H9 (cell line): ENCODE measurements around the gene CD180. TPM values are rescaled to one million over a fixed set of nuclear protein-coding genes. Genes with fewer than 3 reads are reported as not detected.

ENCODE experiments used
- DNase-seq: peaks from one replicate; pipeline ENCODE4 v3.0.0-alpha.2; 2017
- H2AFZ ChIP-seq: one replicate; pipeline ENCODE4 v1.6.1; 2013; ENCODE audit warnings: mild to moderate bottlenecking, low read length, control low read depth, moderate library complexity
- H2AK5ac ChIP-seq: 2 replicates; pipeline ENCODE4 v1.6.1; 2013; ENCODE audit warnings: low read length, control low read depth, mixed read lengths; ENCODE audit not compliant: insufficient read length
- H2BK120ac ChIP-seq: one replicate; pipeline ENCODE4 v1.6.1; 2013; ENCODE audit warnings: low read depth, mild to moderate bottlenecking, low read length, control low read depth, inconsistent platforms; ENCODE audit not compliant: poor library complexity, severe bottlenecking
- H2BK12ac ChIP-seq: 2 replicates; pipeline ENCODE4 v1.6.1; 2013; ENCODE audit warnings: low read length, control low read depth, mixed read lengths, low read depth; ENCODE audit not compliant: insufficient read length
- H2BK15ac ChIP-seq: 2 replicates; pipeline ENCODE4 v1.6.1; 2013; ENCODE audit warnings: low read depth, low read length, control low read depth
- H2BK20ac ChIP-seq: one replicate; pipeline ENCODE4 v1.6.1; 2013; ENCODE audit warnings: low read depth, mild to moderate bottlenecking, low read length, control low read depth, inconsistent platforms; ENCODE audit not compliant: poor library complexity, severe bottlenecking
- H2BK5ac ChIP-seq: 2 replicates; pipeline ENCODE4 v1.6.1; 2013; ENCODE audit warnings: low read length, control low read depth, mixed read lengths; ENCODE audit not compliant: insufficient read length
- H3K14ac ChIP-seq: 2 replicates; pipeline ENCODE4 v1.6.1; 2013; ENCODE audit warnings: low read length, control low read depth; ENCODE audit not compliant: insufficient read depth
- H3K18ac ChIP-seq: 2 replicates; pipeline ENCODE4 v1.6.1; 2013; ENCODE audit warnings: low read depth, mild to moderate bottlenecking, mixed read lengths, low read length, control low read depth; ENCODE audit not compliant: insufficient read length
- H3K23ac ChIP-seq: 2 replicates; pipeline ENCODE4 v1.6.1; 2013; ENCODE audit warnings: low read length, control low read depth, mixed read lengths, low read depth; ENCODE audit not compliant: insufficient read length
- H3K23me2 ChIP-seq: 2 replicates; pipeline ENCODE4 v1.6.1; 2013; ENCODE audit warnings: low read depth, mild to moderate bottlenecking, mixed read lengths, low read length, control low read depth; ENCODE audit not compliant: insufficient read length, poor library complexity, severe bottlenecking
- H3K27ac ChIP-seq: 2 replicates; pipeline ENCODE4 v1.5.1; 2013; ENCODE audit warnings: low read length, control low read depth, mixed read lengths, low read depth; ENCODE audit not compliant: insufficient read length
- H3K27me3 ChIP-seq: 2 replicates; pipeline ENCODE4 v1.6.1; 2013; ENCODE audit warnings: low read length, control low read depth, inconsistent platforms; ENCODE audit not compliant: insufficient read depth
- H3K4ac ChIP-seq: 2 replicates; pipeline ENCODE4 v1.6.1; 2013; ENCODE audit warnings: low read depth, mild to moderate bottlenecking, control low read depth, inconsistent platforms, low read length, moderate library complexity
- H3K4me1 ChIP-seq: 2 replicates; pipeline ENCODE4 v1.6.1; 2013; ENCODE audit warnings: low read length, control low read depth, inconsistent platforms; ENCODE audit not compliant: insufficient read depth
- H3K4me2 ChIP-seq: 2 replicates; pipeline ENCODE4 v1.6.1; 2013; ENCODE audit warnings: low read length, control low read depth, mixed read lengths; ENCODE audit not compliant: insufficient read length, insufficient read depth
- H3K56ac ChIP-seq: 2 replicates; pipeline ENCODE4 v1.6.1; 2013; ENCODE audit warnings: low read depth, mild to moderate bottlenecking, mixed read lengths, low read length, control low read depth; ENCODE audit not compliant: insufficient read length
- H3K79me1 ChIP-seq: 2 replicates; pipeline ENCODE4 v1.6.1; 2013; ENCODE audit warnings: low read depth, mild to moderate bottlenecking, moderate library complexity, low read length, control low read depth, inconsistent platforms; ENCODE audit not compliant: insufficient read depth, poor library complexity, severe bottlenecking
- H3K79me2 ChIP-seq: 2 replicates; pipeline ENCODE4 v1.6.1; 2013; ENCODE audit warnings: low read length, control low read depth, inconsistent platforms; ENCODE audit not compliant: insufficient read depth
- H3K9ac ChIP-seq: 2 replicates; pipeline ENCODE4 v1.6.1; 2013; ENCODE audit warnings: low read length, control low read depth, mixed read lengths; ENCODE audit not compliant: insufficient read length; ENCODE audit errors: extremely low read depth
- H3K9me3 ChIP-seq: one replicate; pipeline ENCODE4 v1.6.1; 2013; ENCODE audit warnings: low read depth, low read length, inconsistent platforms; ENCODE audit not compliant: control insufficient read depth
- H3T11ph ChIP-seq: one replicate; pipeline ENCODE4 v1.6.1; 2013; ENCODE audit warnings: mild to moderate bottlenecking, low read length, control low read depth, inconsistent platforms
- H4K20me1 ChIP-seq: one replicate; pipeline ENCODE4 v1.6.1; 2013; ENCODE audit not compliant: control insufficient read depth, insufficient read length, insufficient read depth
- H4K5ac ChIP-seq: 2 replicates; pipeline ENCODE4 v1.6.1; 2013; ENCODE audit warnings: low read depth, mild to moderate bottlenecking, mixed read lengths, low read length, control low read depth; ENCODE audit not compliant: insufficient read length
- H4K8ac ChIP-seq: replicated peaks from 2 replicates; pipeline ENCODE4 v1.6.1; 2013; ENCODE audit warnings: low read length, control low read depth, mixed read lengths, low read depth; ENCODE audit not compliant: insufficient read length
- H4K91ac ChIP-seq: 2 replicates; pipeline ENCODE4 v1.6.1; 2013; ENCODE audit warnings: low read depth, mild to moderate bottlenecking, moderate library complexity, mixed read lengths, low read length, control low read depth; ENCODE audit not compliant: insufficient read length
- H3K27ac Mint-ChIP-seq, 3 experiments: 2 replicates in 2 of 3; 3 replicates in 1 of 3; pipeline ENCODE4 v1.8.0; 2020 to 2021; ENCODE audit warnings: mixed read lengths in 3 of 3, mild to moderate bottlenecking in 1 of 3, moderate library complexity in 1 of 3
- H3K27me3 Mint-ChIP-seq: 2 replicates; pipeline ENCODE4 v1.8.0; 2021; ENCODE audit warnings: low read depth, mild to moderate bottlenecking, moderate library complexity, mixed read lengths
- H3K36me3 Mint-ChIP-seq, 3 experiments: 2 replicates in 2 of 3; 3 replicates in 1 of 3; pipeline ENCODE4 v1.8.0; 2020 to 2021; ENCODE audit warnings: low read depth in 3 of 3, mixed read lengths in 3 of 3; ENCODE audit not compliant: insufficient read depth in 1 of 3
- H3K4me1 Mint-ChIP-seq, 2 experiments: 2 replicates each; pipeline ENCODE4 v1.8.0; 2020; ENCODE audit warnings: mixed read lengths in 2 of 2
- H3K4me3 Mint-ChIP-seq, 2 experiments: 2 replicates in 1 of 2; 3 replicates in 1 of 2; pipeline ENCODE4 v1.8.0; 2020 to 2021; ENCODE audit warnings: mild to moderate bottlenecking in 2 of 2, mixed read lengths in 2 of 2, moderate library complexity in 1 of 2
- H3K9me3 Mint-ChIP-seq, 2 experiments: 2 replicates in 1 of 2; 3 replicates in 1 of 2; pipeline ENCODE4 v1.8.0; 2020; ENCODE audit warnings: mild to moderate bottlenecking in 2 of 2, mixed read lengths in 2 of 2, moderate library complexity in 1 of 2
- WGBS: extraction: QIAGEN DNeasy Blood & Tissue Kit; methylation state at CpG from one replicate; pipeline ENCODE4 v1.1.7; 2013; ENCODE audit warnings: missing lambda C conversion rate, low lambda C conversion rate, mixed read lengths; ENCODE audit not compliant: insufficient read length; ENCODE audit errors: extremely low coverage; 5-methylcytosine and 5-hydroxymethylcytosine counted together
- total RNA-seq: library from RNA; stranded (reverse); gene quantifications from 2 replicates; pipeline ENCODE4 v1.2.1, GENCODE V29; 2021
- TF ChIP-seq, protein P1 (sequence below): fragments of 200-600 bp; sonication (generic); conservative IDR thresholded peaks from 3 replicates; pipeline ENCODE4 v1.8.0; 2021; ENCODE audit warnings: antibody characterized with exemption, mild to moderate bottlenecking

The CD180 gene
- total RNA-seq, 1 experiment from 2014 or later, result not detected

DNA sequence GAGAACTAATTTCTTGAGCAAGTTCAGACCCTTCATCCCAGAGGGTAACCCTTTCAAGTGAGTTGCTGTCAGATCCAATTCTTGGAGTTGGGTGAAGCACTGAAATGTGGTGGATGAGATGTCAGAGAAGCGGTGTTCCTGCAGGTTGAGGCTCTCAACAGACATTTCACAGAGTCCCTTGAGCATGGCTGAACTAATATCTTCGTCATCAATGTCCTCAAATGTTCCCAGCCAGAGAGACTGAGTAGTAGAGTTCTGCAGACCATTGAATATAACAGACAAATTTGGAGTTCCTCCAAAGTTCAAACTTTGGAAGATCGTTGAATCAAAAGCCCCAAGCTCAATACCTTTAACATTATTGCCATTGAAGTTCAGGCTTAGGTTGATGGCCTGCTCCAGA, 12.7 kb downstream of the CD180 start:
- H3K79me2 ChIP-seq, result no peaks in the 10 kb centered on the region
- Mint-ChIP-seq H3K27me3 (peaks cover 11% of the 10 kb centered on the region), H3K4me1 (peaks cover 25% of the 10 kb centered on the region in 2 experiments), H3K9me3 (peaks cover 0 to 2% of the 10 kb centered on the region in 2 experiments; a peak in 2 of 5 replicates), H3K27ac (no peak overlapping the region), H3K4me3 (no peak overlapping the region), H3K36me3 (peaks cover 0 to 5% (median 0%) of the 10 kb centered on the region in 3 experiments; a peak in 2 of 7 replicates)
- no peak overlapping the region for H3K4me2 ChIP-seq
- no peak overlapping the region for H3K18ac ChIP-seq
- DNase-seq, result no peak
- H4K8ac ChIP-seq, result no peak overlapping the region
- no peaks in the 10 kb centered on the region for H3K9me3 ChIP-seq
- no peak overlapping the region for H2BK12ac ChIP-seq
- no peaks in the 10 kb centered on the region for H3K23me2 ChIP-seq
- H3K27me3 ChIP-seq, result no peaks in the 10 kb centered on the region
- no peak overlapping the region for H4K5ac ChIP-seq
- no peak overlapping the region for H2AFZ ChIP-seq
- no peak overlapping the region for H3T11ph ChIP-seq
- H3K79me1 ChIP-seq, result no peaks in the 10 kb centered on the region
- H3K27ac ChIP-seq, result no peak overlapping the region
- H4K91ac ChIP-seq, result no peak overlapping the region
- no CpG with 5 or more reads among the region's 3 CpGs for WGBS
- TF ChIP-seq, protein P1, sequence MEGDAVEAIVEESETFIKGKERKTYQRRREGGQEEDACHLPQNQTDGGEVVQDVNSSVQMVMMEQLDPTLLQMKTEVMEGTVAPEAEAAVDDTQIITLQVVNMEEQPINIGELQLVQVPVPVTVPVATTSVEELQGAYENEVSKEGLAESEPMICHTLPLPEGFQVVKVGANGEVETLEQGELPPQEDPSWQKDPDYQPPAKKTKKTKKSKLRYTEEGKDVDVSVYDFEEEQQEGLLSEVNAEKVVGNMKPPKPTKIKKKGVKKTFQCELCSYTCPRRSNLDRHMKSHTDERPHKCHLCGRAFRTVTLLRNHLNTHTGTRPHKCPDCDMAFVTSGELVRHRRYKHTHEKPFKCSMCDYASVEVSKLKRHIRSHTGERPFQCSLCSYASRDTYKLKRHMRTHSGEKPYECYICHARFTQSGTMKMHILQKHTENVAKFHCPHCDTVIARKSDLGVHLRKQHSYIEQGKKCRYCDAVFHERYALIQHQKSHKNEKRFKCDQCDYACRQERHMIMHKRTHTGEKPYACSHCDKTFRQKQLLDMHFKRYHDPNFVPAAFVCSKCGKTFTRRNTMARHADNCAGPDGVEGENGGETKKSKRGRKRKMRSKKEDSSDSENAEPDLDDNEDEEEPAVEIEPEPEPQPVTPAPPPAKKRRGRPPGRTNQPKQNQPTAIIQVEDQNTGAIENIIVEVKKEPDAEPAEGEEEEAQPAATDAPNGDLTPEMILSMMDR, result no peak
- no peak overlapping the region for H3K56ac ChIP-seq
- H3K9ac ChIP-seq, result no peak overlapping the region
- no peak overlapping the region for H3K23ac ChIP-seq
- H3K14ac ChIP-seq, result no peak overlapping the region
- no peak overlapping the region for H2BK5ac ChIP-seq
- H3K4ac ChIP-seq, result no peak overlapping the region
- H2AK5ac ChIP-seq, result no peak overlapping the region
- no peaks in the 10 kb centered on the region for H4K20me1 ChIP-seq
- H3K4me1 ChIP-seq, result no peaks in the 10 kb centered on the region; the same call in 1 of the 2 replicates
- no peak overlapping the region for H2BK120ac ChIP-seq
- no peak overlapping the region for H2BK20ac ChIP-seq
- no peak overlapping the region for H2BK15ac ChIP-seq
